ENCODE data around the gene NHSL1. TPM values are rescaled to one million over a fixed set of nuclear protein-coding genes. Genes with fewer than 3 reads are reported as not detected.

The NHSL1 gene
- total and polyA plus RNA-seq, 9 of the 15 experiments (the other 6 are each of a cell fraction or from before 2014, with no cell fraction given) = 0.09 to 0.20 TPM; not detected in 7

GRCh38 chr6:138403801-138404665 is 95.3 kb downstream of the NHSL1 start, which contains the start of gene HEBP2 (continued):
- TF ChIP-seq RBM39 (optimal IDR thresholded peaks at IDR 0.05; ENCODE audit: low read depth, low read length) = no peak
- peak; percentile 48 for TF ChIP-seq U2AF1 (optimal IDR thresholded peaks at IDR 0.05; ENCODE audit: low read depth, low read length)
- TF ChIP-seq GATAD2B (IDR thresholded peaks at IDR 0.05; ENCODE audit: borderline replicate concordance) = peak; percentile 98
- TF ChIP-seq PHTF2 (CRISPR knock-in tag; IDR thresholded peaks at IDR 0.05) = no peak
- peak; percentile 54 for TF ChIP-seq PHF20 (IDR thresholded peaks at IDR 0.05; ENCODE audit: partially characterized antibody)
- no peak for TF ChIP-seq ZNF277 (CRISPR knock-in tag; IDR thresholded peaks at IDR 0.05; ENCODE audit: borderline replicate concordance)
- TF ChIP-seq IRF2 (CRISPR knock-in tag; IDR thresholded peaks at IDR 0.05) = no peak
- TF ChIP-seq CHAMP1 (IDR thresholded peaks at IDR 0.05) = no peak
- no peak for TF ChIP-seq ZNF764 (CRISPR knock-in tag; IDR thresholded peaks at IDR 0.05; ENCODE audit: low read depth)
- peak; percentile 88 for TF ChIP-seq POLR2A (conservative IDR thresholded peaks at IDR 0.05)
- peak; percentile 59 for TF ChIP-seq PKNOX1 (IDR thresholded peaks at IDR 0.05)
- TF ChIP-seq PRMT5 (CRISPR knock-in tag; IDR thresholded peaks at IDR 0.05) = no peak
- TF ChIP-seq, protein P1, sequence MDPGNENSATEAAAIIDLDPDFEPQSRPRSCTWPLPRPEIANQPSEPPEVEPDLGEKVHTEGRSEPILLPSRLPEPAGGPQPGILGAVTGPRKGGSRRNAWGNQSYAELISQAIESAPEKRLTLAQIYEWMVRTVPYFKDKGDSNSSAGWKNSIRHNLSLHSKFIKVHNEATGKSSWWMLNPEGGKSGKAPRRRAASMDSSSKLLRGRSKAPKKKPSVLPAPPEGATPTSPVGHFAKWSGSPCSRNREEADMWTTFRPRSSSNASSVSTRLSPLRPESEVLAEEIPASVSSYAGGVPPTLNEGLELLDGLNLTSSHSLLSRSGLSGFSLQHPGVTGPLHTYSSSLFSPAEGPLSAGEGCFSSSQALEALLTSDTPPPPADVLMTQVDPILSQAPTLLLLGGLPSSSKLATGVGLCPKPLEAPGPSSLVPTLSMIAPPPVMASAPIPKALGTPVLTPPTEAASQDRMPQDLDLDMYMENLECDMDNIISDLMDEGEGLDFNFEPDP (CRISPR knock-in tag; IDR thresholded peaks at IDR 0.05) = no peak
- no peak for TF ChIP-seq EWSR1 (IDR thresholded peaks at IDR 0.05; ENCODE audit: borderline replicate concordance, low read depth, partially characterized antibody)
- TF ChIP-seq CBX2 (IDR thresholded peaks at IDR 0.05; ENCODE audit: insufficient read depth, low read length, poor library complexity, severe bottlenecking) = no peak
- TF ChIP-seq ARNT (IDR thresholded peaks at IDR 0.05) = no peak
- no peak for TF ChIP-seq CREB3 (tag; conservative IDR thresholded peaks at IDR 0.05; ENCODE audit: low read depth)
- no peak for TF ChIP-seq HOXB6 (CRISPR knock-in tag; IDR thresholded peaks at IDR 0.05; ENCODE audit: borderline replicate concordance)
- peak; percentile 87 for TF ChIP-seq ZNF766 (CRISPR knock-in tag; conservative IDR thresholded peaks at IDR 0.05)

Data from K562 (cell line).